Vagina (tissue), 2 donors: ENCODE data around the gene THRA.

ENCODE experiments used
- POLR2A ChIP-seq, 2 donors: fragments of 450-650 bp; IDR thresholded peaks; one replicate each; pipeline ENCODE4 v1.6.1; 2017; ENCODE audit warnings: antibody characterized with exemption in 2 of 2, mild to moderate bottlenecking in 2 of 2, moderate library complexity in 2 of 2
- POLR2AphosphoS5 ChIP-seq, 2 donors: sonication (generic); formaldehyde crosslinking; IDR thresholded peaks; one replicate each; pipeline ENCODE4 v1.9.0; 2017; ENCODE audit warnings: antibody characterized with exemption in 2 of 2, mild to moderate bottlenecking in 2 of 2, low read depth in 1 of 2; ENCODE audit not compliant: insufficient read depth in 1 of 2
- TF ChIP-seq, protein P1 (sequence below), 3 experiments: fragments of 450-650 bp in 2 of 3; fragments of 200-600 bp in 1 of 3; sonication (generic) in 1 of 3; IDR thresholded peaks; one replicate each; pipeline ENCODE4 v1.5.1; 2017 to 2019; ENCODE audit warnings: antibody characterized with exemption in 3 of 3, mild to moderate bottlenecking in 2 of 3, moderate library complexity in 2 of 3

DNA sequence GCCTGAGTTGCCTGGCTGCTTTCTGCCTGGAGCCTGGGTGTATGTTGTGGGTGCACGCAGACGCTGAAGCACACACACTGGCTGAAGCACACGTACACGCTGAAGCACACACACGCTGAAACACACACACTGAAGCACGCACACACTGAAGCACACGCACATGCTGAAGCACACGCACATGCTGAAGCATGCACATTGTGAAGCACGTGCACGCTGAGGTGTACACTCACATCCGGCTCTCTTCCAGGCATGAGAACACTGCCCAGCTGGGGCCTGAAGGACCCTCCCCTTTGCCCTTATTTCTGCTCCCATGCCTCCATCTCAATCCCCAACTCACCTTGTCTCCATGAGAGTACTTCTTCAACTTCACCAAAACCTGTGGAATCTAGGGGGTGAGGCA is 31.1 kb upstream of the THRA start:
- TF ChIP-seq, protein P1, sequence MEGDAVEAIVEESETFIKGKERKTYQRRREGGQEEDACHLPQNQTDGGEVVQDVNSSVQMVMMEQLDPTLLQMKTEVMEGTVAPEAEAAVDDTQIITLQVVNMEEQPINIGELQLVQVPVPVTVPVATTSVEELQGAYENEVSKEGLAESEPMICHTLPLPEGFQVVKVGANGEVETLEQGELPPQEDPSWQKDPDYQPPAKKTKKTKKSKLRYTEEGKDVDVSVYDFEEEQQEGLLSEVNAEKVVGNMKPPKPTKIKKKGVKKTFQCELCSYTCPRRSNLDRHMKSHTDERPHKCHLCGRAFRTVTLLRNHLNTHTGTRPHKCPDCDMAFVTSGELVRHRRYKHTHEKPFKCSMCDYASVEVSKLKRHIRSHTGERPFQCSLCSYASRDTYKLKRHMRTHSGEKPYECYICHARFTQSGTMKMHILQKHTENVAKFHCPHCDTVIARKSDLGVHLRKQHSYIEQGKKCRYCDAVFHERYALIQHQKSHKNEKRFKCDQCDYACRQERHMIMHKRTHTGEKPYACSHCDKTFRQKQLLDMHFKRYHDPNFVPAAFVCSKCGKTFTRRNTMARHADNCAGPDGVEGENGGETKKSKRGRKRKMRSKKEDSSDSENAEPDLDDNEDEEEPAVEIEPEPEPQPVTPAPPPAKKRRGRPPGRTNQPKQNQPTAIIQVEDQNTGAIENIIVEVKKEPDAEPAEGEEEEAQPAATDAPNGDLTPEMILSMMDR (IDR thresholded peaks at IDR 0.05): no peak
- TF ChIP-seq POLR2AphosphoS5 (IDR thresholded peaks at IDR 0.05; ENCODE audit: insufficient read depth in 1 of 2, low read depth in 1 of 2) (no peak), POLR2A (IDR thresholded peaks at IDR 0.05) (no peak)
